ENCODE measurements around the gene SNX11.

- TF ChIP-seq, protein P1, sequence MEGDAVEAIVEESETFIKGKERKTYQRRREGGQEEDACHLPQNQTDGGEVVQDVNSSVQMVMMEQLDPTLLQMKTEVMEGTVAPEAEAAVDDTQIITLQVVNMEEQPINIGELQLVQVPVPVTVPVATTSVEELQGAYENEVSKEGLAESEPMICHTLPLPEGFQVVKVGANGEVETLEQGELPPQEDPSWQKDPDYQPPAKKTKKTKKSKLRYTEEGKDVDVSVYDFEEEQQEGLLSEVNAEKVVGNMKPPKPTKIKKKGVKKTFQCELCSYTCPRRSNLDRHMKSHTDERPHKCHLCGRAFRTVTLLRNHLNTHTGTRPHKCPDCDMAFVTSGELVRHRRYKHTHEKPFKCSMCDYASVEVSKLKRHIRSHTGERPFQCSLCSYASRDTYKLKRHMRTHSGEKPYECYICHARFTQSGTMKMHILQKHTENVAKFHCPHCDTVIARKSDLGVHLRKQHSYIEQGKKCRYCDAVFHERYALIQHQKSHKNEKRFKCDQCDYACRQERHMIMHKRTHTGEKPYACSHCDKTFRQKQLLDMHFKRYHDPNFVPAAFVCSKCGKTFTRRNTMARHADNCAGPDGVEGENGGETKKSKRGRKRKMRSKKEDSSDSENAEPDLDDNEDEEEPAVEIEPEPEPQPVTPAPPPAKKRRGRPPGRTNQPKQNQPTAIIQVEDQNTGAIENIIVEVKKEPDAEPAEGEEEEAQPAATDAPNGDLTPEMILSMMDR (IDR thresholded peaks at IDR 0.05; ENCODE audit: low read depth, low read length, missing input control) = no peak
- no peak for TF ChIP-seq JUND (IDR thresholded peaks at IDR 0.05)
- TF ChIP-seq MAX (IDR thresholded peaks at IDR 0.05) = no peak
- no peak for TF ChIP-seq GABPA (IDR thresholded peaks at IDR 0.05 in 1 of 2, conservative IDR thresholded peaks at IDR 0.05 in 1 of 2)
- TF ChIP-seq, protein P2, sequence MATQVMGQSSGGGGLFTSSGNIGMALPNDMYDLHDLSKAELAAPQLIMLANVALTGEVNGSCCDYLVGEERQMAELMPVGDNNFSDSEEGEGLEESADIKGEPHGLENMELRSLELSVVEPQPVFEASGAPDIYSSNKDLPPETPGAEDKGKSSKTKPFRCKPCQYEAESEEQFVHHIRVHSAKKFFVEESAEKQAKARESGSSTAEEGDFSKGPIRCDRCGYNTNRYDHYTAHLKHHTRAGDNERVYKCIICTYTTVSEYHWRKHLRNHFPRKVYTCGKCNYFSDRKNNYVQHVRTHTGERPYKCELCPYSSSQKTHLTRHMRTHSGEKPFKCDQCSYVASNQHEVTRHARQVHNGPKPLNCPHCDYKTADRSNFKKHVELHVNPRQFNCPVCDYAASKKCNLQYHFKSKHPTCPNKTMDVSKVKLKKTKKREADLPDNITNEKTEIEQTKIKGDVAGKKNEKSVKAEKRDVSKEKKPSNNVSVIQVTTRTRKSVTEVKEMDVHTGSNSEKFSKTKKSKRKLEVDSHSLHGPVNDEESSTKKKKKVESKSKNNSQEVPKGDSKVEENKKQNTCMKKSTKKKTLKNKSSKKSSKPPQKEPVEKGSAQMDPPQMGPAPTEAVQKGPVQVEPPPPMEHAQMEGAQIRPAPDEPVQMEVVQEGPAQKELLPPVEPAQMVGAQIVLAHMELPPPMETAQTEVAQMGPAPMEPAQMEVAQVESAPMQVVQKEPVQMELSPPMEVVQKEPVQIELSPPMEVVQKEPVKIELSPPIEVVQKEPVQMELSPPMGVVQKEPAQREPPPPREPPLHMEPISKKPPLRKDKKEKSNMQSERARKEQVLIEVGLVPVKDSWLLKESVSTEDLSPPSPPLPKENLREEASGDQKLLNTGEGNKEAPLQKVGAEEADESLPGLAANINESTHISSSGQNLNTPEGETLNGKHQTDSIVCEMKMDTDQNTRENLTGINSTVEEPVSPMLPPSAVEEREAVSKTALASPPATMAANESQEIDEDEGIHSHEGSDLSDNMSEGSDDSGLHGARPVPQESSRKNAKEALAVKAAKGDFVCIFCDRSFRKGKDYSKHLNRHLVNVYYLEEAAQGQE (IDR thresholded peaks at IDR 0.05) = no peak
- TF ChIP-seq, protein P3, sequence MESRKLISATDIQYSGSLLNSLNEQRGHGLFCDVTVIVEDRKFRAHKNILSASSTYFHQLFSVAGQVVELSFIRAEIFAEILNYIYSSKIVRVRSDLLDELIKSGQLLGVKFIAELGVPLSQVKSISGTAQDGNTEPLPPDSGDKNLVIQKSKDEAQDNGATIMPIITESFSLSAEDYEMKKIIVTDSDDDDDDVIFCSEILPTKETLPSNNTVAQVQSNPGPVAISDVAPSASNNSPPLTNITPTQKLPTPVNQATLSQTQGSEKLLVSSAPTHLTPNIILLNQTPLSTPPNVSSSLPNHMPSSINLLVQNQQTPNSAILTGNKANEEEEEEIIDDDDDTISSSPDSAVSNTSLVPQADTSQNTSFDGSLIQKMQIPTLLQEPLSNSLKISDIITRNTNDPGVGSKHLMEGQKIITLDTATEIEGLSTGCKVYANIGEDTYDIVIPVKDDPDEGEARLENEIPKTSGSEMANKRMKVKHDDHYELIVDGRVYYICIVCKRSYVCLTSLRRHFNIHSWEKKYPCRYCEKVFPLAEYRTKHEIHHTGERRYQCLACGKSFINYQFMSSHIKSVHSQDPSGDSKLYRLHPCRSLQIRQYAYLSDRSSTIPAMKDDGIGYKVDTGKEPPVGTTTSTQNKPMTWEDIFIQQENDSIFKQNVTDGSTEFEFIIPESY (IDR thresholded peaks at IDR 0.05) = no peak
- no peak for TF ChIP-seq EGR1 (IDR thresholded peaks at IDR 0.05; ENCODE audit: low read depth in 2 of 2)
- TF ChIP-seq RAD21 (IDR thresholded peaks at IDR 0.05) = no peak
Observed at GRCh38 chr17:48151220-48151619, 43.7 kb downstream of the SNX11 start.

Measured in liver (tissue), 3 donors.